ENCODE results near the gene LARGE1. TPM values are rescaled to one million over a fixed set of nuclear protein-coding genes. Genes with fewer than 3 reads are reported as not detected.

Gene LARGE1
- polyA plus RNA-seq, 1 experiment, result 8.5 TPM

- no peak for DNase-seq (ENCODE audit: low read depth)
- CTCF ChIA-PET, result interaction anchor here (1.1 kb wide), 2 partner anchors 10 to 18 kb away, joined by 3 to 5 read pairs; no protein-coding TSS in a partner anchor
These were observed 522.8 kb downstream of the LARGE1 start for GRCh38 chr22:33397381-33397907.

GRCh38 chr22:33393432-33393831 is 526.8 kb downstream of the LARGE1 start:
- ChIA-PET CTCF (interaction anchor here (0.9 to 1.0 kb wide), 2 partner anchors 11 to 92 kb away, joined by 3 read pairs; no protein-coding TSS in a partner anchor), POLR2A (no interaction called here)
- no peak for DNase-seq (ENCODE audit: low read depth)
- TF ChIP-seq CTCF (IDR thresholded peaks at IDR 0.05; ENCODE audit: insufficient read depth, low read depth, low read length), result no peak
- H3K27me3 ChIP-seq (ENCODE audit: control insufficient read depth, insufficient read depth, low read length), result no peaks in the 10 kb centered on the region
- no peak overlapping the region for H3K4me3 ChIP-seq (ENCODE audit: low read depth, low read length)
- H3K36me3 ChIP-seq (ENCODE audit: control insufficient read depth, insufficient read depth, low read length), result no peaks in the 10 kb centered on the region

More at GRCh38 chr22:33397381-33397907, 522.8 kb downstream of the LARGE1 start:
- POLR2A ChIA-PET, result no interaction called here
- Histone ChIP-seq H3K36me3 (ENCODE audit: control insufficient read depth, insufficient read depth, low read length) (no peaks in the 10 kb centered on the region), H3K4me3 (ENCODE audit: low read depth, low read length) (no peak overlapping the region), H3K27me3 (ENCODE audit: control insufficient read depth, insufficient read depth, low read length) (no peaks in the 10 kb centered on the region)
- no peak for TF ChIP-seq CTCF (IDR thresholded peaks at IDR 0.05; ENCODE audit: insufficient read depth, low read depth, low read length)

GRCh38 chr22:33391298-33391697 is 529.0 kb downstream of the LARGE1 start:
- no peak for DNase-seq (ENCODE audit: low read depth)
- Histone ChIP-seq H3K36me3 (ENCODE audit: control insufficient read depth, insufficient read depth, low read length) (no peaks in the 10 kb centered on the region), H3K27me3 (ENCODE audit: control insufficient read depth, insufficient read depth, low read length) (no peaks in the 10 kb centered on the region), H3K4me3 (ENCODE audit: low read depth, low read length) (no peak overlapping the region)
- ChIA-PET POLR2A (no interaction called here), CTCF (no interaction called here)
- no peak for TF ChIP-seq CTCF (IDR thresholded peaks at IDR 0.05; ENCODE audit: insufficient read depth, low read depth, low read length)

- H3K27me3 ChIP-seq (ENCODE audit: control insufficient read depth, insufficient read depth, low read length), result no peaks in the 10 kb centered on the region
- no peak for DNase-seq (ENCODE audit: low read depth)
- ChIA-PET POLR2A (no interaction called here), CTCF (no interaction called here)
- TF ChIP-seq CTCF (IDR thresholded peaks at IDR 0.05; ENCODE audit: insufficient read depth, low read depth, low read length), result no peak
- H3K4me3 ChIP-seq (ENCODE audit: low read depth, low read length), result no peak overlapping the region
- no peaks in the 10 kb centered on the region for H3K36me3 ChIP-seq (ENCODE audit: control insufficient read depth, insufficient read depth, low read length)
These were observed 530.3 kb downstream of the LARGE1 start for GRCh38 chr22:33389936-33390335.

GRCh38 chr22:33386270-33386669 is 534.0 kb downstream of the LARGE1 start:
- no peak for DNase-seq (ENCODE audit: low read depth)
- POLR2A ChIA-PET, result no interaction called here
- Histone ChIP-seq H3K36me3 (ENCODE audit: control insufficient read depth, insufficient read depth, low read length) (peaks cover 2% of the 10 kb centered on the region; the same call in 1 of the 2 replicates), H3K27me3 (ENCODE audit: control insufficient read depth, insufficient read depth, low read length) (no peaks in the 10 kb centered on the region), H3K4me3 (ENCODE audit: low read depth, low read length) (no peak overlapping the region)
- CTCF ChIA-PET, result interaction anchor here (1.1 kb wide), 1 partner anchor 26 kb away, joined by 3 read pairs; no protein-coding TSS in a partner anchor
- no peak for TF ChIP-seq CTCF (IDR thresholded peaks at IDR 0.05; ENCODE audit: insufficient read depth, low read depth, low read length)

Measured in BJ (cell line).